ENCODE data around the gene FETUB. TPM values are rescaled to one million over a fixed set of nuclear protein-coding genes. Genes with fewer than 3 reads are reported as not detected.

FETUB gene
- polyA plus RNA-seq, 3 donors: not detected

- no peaks in the 10 kb centered on the region for H3K36me3 Mint-ChIP-seq
- no peak for TF ChIP-seq CTCF (IDR thresholded peaks at IDR 0.05)
- peaks cover 5% of the 10 kb centered on the region for H3K4me1 Mint-ChIP-seq
- Histone ChIP-seq H3K4me1 (ENCODE audit: control insufficient read depth in 1 of 2, insufficient read depth in 2 of 2, low read length in 2 of 2) (no peaks in the 10 kb centered on the region), H2AFZ (ENCODE audit: insufficient read depth, low read depth, low read length, poor library complexity, severe bottlenecking) (no peak overlapping the region), H3K79me2 (ENCODE audit: insufficient read depth, low read length) (no peaks in the 10 kb centered on the region), H3K4me2 (replicated peaks; ENCODE audit: extremely low read depth, low read length, poor library complexity, severe bottlenecking) (no peak overlapping the region), H3K36me3 (replicated peaks in 1 of 2; ENCODE audit: control insufficient read depth in 1 of 2, insufficient read depth in 2 of 2, low read length in 2 of 2) (no peaks in the 10 kb centered on the region), H4K20me1 (ENCODE audit: insufficient read depth, low read length) (no peaks in the 10 kb centered on the region), H3K27me3 (ENCODE audit: control insufficient read depth in 2 of 2, insufficient read depth in 2 of 2, low read length in 2 of 2) (peaks cover 2 to 7% of the 10 kb centered on the region in 2 donors), H3K4me3 (replicated peaks in 1 of 3; ENCODE audit: low read depth in 2 of 3, low read length in 3 of 3) (no peak overlapping the region), H3K9me3 (replicated peaks in 1 of 2; ENCODE audit: control insufficient read depth in 1 of 2, insufficient read depth in 1 of 2, low read length in 2 of 2) (no peaks in the 10 kb centered on the region), H3K9ac (ENCODE audit: insufficient read depth, low read length, poor library complexity, severe bottlenecking) (no peak overlapping the region), H3K27ac (ENCODE audit: low read depth in 1 of 2, low read length in 2 of 2) (no peak overlapping the region)
- peak overlapping the region in 1 of 7 donors; percentile 47 for H3K27ac Mint-ChIP-seq
- H3K4me3 Mint-ChIP-seq: no peak overlapping the region
- peaks cover 12 to 23% (median 20%) of the 10 kb centered on the region in 3 donors for H3K27me3 Mint-ChIP-seq (ENCODE audit: low read depth in 3 of 3)
- H3K9me3 Mint-ChIP-seq: peaks cover 0 to 4% (median 0%) of the 10 kb centered on the region in 7 donors
- no peak for DNase-seq
- intact Hi-C loops (cut with micrococcal nuclease): no loop called here
Measured at GRCh38 chr3:186664119-186664495, 23.9 kb downstream of the FETUB start.

DNA sequence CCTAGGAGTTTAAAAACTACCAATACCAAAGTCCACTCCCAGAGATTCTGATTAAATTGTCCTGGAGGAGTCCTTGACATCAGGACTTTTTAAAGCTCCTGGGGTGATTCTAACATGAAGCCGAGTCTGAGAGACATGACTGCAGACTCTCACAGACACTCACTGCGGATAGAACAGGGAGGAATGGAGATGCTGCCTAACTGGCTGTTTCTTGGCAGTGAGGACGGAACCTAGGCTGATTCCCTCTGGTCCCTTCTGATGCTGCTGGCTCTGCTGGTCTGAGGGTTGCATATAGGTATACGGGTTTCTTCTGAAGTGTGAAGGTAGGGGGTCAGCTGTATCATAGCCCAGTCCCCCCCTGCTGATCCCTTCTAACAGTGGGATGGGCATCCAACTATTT lies 24.3 kb downstream of the FETUB start:
- WGBS (ENCODE audit: insufficient coverage): no CpG with 5 or more reads among the region's 4 CpGs

More for the DNA sequence above, 24.3 kb downstream of the FETUB start:
- Histone ChIP-seq H3K27me3 (ENCODE audit: control insufficient read depth in 2 of 2, insufficient read depth in 2 of 2, low read length in 2 of 2) (peaks cover 2 to 7% of the 10 kb centered on the region in 2 donors), H3K4me1 (ENCODE audit: control insufficient read depth in 1 of 2, insufficient read depth in 2 of 2, low read length in 2 of 2) (no peaks in the 10 kb centered on the region), H4K20me1 (ENCODE audit: insufficient read depth, low read length) (no peaks in the 10 kb centered on the region), H3K9ac (ENCODE audit: insufficient read depth, low read length, poor library complexity, severe bottlenecking) (no peak overlapping the region), H2AFZ (ENCODE audit: insufficient read depth, low read depth, low read length, poor library complexity, severe bottlenecking) (no peak overlapping the region), H3K27ac (ENCODE audit: low read depth in 1 of 2, low read length in 2 of 2) (no peak overlapping the region), H3K79me2 (ENCODE audit: insufficient read depth, low read length) (no peaks in the 10 kb centered on the region), H3K36me3 (replicated peaks in 1 of 2; ENCODE audit: control insufficient read depth in 1 of 2, insufficient read depth in 2 of 2, low read length in 2 of 2) (no peaks in the 10 kb centered on the region), H3K9me3 (replicated peaks in 1 of 2; ENCODE audit: control insufficient read depth in 1 of 2, insufficient read depth in 1 of 2, low read length in 2 of 2) (no peaks in the 10 kb centered on the region), H3K4me3 (replicated peaks in 1 of 3; ENCODE audit: low read depth in 2 of 3, low read length in 3 of 3) (no peak overlapping the region), H3K4me2 (replicated peaks; ENCODE audit: extremely low read depth, low read length, poor library complexity, severe bottlenecking) (no peak overlapping the region)
- H3K27ac Mint-ChIP-seq: no peak overlapping the region
- H3K9me3 Mint-ChIP-seq: peaks cover 0 to 4% (median 0%) of the 10 kb centered on the region in 7 donors
- H3K36me3 Mint-ChIP-seq: no peaks in the 10 kb centered on the region
- H3K4me1 Mint-ChIP-seq: peaks cover 5% of the 10 kb centered on the region
- peaks cover 11 to 20% (median 20%) of the 10 kb centered on the region in 3 donors for H3K27me3 Mint-ChIP-seq (ENCODE audit: low read depth in 3 of 3)
- no peak for TF ChIP-seq CTCF (IDR thresholded peaks at IDR 0.05)
- intact Hi-C loops (cut with micrococcal nuclease): no loop called here
- no peak for DNase-seq
- no peak overlapping the region for H3K4me3 Mint-ChIP-seq

Data from CD14-positive monocyte (primary cell).